ENCODE results near the gene MAPKAP1.

MAPKAP1 gene

DNA sequence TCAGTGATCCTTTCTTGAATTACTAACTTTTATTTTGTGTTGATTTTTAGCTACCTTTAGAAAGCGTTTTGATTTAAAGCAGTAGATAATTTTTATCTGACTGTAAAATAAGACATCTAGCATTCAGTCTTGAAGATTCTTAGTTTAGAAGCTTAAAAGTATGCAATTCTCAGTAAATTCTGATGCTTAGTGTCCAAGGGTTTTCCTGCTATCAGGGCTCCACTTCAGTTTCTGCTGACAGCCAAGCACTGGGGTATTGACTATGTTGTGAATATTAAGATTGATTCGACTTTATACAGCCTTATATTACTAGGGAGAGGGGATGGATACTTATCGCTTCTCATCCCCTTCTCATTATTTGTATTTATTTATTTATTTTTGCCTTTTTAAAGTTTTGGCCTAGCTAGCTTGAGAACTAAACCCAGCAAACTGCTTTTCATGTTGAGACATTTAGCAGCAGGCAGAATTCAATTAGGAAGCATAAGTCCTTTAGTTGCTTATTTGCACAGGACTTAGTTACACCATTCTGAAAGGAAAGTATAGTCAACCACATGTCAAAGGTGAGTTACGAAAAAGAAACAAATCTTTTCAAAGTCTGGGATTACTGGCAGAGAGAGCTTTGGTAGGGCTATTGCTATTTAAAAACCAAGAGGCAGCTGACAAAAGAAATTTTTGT, 43.1 kb upstream of the MAPKAP1 start:
- Histone ChIP-seq H3K4me3 (ENCODE audit: insufficient read depth, low read length, poor library complexity, severe bottlenecking) (no peak overlapping the region), H4K20me1 (ENCODE audit: low read depth, low read length) (no peaks in the 10 kb centered on the region), H3K9me3 (ENCODE audit: insufficient read depth, low read length) (no peaks in the 10 kb centered on the region), H3K9me2 (replicated peaks; ENCODE audit: insufficient read depth, low read length) (no peaks in the 10 kb centered on the region), H3K27me3 (ENCODE audit: low read length) (no peaks in the 10 kb centered on the region), H3K4me2 (ENCODE audit: low read depth, low read length, poor library complexity, severe bottlenecking) (peak overlapping the region; percentile 16), H2AFZ (ENCODE audit: low read depth, low read length, severe bottlenecking) (no peak overlapping the region), H3K79me2 (ENCODE audit: insufficient read depth, low read length) (no peaks in the 10 kb centered on the region), H3K36me3 (ENCODE audit: low read length) (peaks cover 3% of the 10 kb centered on the region), H3K9ac (ENCODE audit: low read length) (no peak overlapping the region), H3F3A (ENCODE audit: insufficient read depth) (no peaks in the 10 kb centered on the region; the same call in 1 of the 2 replicates), H3K27ac (ENCODE audit: low read depth, low read length) (no peak overlapping the region)
- no peak for TF ChIP-seq EZH2phosphoT487 (conservative IDR thresholded peaks at IDR 0.05; ENCODE audit: low read length)
- TF ChIP-seq, protein P1, sequence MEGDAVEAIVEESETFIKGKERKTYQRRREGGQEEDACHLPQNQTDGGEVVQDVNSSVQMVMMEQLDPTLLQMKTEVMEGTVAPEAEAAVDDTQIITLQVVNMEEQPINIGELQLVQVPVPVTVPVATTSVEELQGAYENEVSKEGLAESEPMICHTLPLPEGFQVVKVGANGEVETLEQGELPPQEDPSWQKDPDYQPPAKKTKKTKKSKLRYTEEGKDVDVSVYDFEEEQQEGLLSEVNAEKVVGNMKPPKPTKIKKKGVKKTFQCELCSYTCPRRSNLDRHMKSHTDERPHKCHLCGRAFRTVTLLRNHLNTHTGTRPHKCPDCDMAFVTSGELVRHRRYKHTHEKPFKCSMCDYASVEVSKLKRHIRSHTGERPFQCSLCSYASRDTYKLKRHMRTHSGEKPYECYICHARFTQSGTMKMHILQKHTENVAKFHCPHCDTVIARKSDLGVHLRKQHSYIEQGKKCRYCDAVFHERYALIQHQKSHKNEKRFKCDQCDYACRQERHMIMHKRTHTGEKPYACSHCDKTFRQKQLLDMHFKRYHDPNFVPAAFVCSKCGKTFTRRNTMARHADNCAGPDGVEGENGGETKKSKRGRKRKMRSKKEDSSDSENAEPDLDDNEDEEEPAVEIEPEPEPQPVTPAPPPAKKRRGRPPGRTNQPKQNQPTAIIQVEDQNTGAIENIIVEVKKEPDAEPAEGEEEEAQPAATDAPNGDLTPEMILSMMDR (IDR thresholded peaks at IDR 0.05; ENCODE audit: insufficient read depth, low read length, poor library complexity, severe bottlenecking) = no peak

DNA sequence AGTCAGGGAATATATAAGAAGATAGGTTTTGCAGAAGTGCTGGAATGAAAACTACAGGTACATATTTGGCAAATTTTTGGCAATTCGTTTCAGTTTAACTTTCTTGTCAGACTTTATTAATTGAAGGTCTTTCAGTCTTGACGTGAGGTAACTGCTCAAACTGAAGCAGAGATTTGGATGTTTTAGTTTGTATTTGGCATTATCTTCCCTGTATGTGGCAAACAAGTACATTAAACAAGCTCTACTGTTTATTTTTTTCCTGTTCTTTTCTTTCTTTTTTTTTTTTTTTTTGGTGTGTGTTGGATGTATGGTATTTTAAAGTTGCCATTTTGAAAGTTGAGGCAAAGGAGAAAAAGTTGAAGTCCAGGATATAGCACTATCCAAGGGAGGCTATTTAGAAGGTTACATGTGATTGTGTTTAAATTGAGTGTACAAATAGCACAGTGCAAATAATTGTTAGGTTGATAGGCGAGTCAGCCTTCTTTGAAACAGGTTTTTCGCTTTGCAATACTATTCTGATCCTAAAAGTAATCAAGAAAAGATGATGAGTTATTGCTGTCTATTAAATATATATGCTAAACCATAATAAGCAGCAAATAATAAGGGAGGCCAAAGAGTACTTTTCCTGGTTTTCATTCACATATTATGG, 42.4 kb upstream of the MAPKAP1 start:
- H3K9ac ChIP-seq (ENCODE audit: low read length) = no peak overlapping the region
- no peaks in the 10 kb centered on the region for H3K9me3 ChIP-seq (ENCODE audit: insufficient read depth, low read length)
- H3F3A ChIP-seq (ENCODE audit: insufficient read depth) = no peaks in the 10 kb centered on the region; the same call in 1 of the 2 replicates
- no peaks in the 10 kb centered on the region for H4K20me1 ChIP-seq (ENCODE audit: low read depth, low read length)
- no peaks in the 10 kb centered on the region for H3K9me2 ChIP-seq (replicated peaks; ENCODE audit: insufficient read depth, low read length)
- TF ChIP-seq EZH2phosphoT487 (conservative IDR thresholded peaks at IDR 0.05; ENCODE audit: low read length) = no peak
- TF ChIP-seq, protein P1 (IDR thresholded peaks at IDR 0.05; ENCODE audit: insufficient read depth, low read length, poor library complexity, severe bottlenecking) = no peak
- no peak overlapping the region for H3K27ac ChIP-seq (ENCODE audit: low read depth, low read length)
- no peak overlapping the region for H2AFZ ChIP-seq (ENCODE audit: low read depth, low read length, severe bottlenecking)
- no peaks in the 10 kb centered on the region for H3K27me3 ChIP-seq (ENCODE audit: low read length)
- H3K4me3 ChIP-seq (ENCODE audit: insufficient read depth, low read length, poor library complexity, severe bottlenecking) = no peak overlapping the region
- peak overlapping the region; percentile 16 for H3K4me2 ChIP-seq (ENCODE audit: low read depth, low read length, poor library complexity, severe bottlenecking)
- peaks cover 3% of the 10 kb centered on the region for H3K36me3 ChIP-seq (ENCODE audit: low read length)
- no peaks in the 10 kb centered on the region for H3K79me2 ChIP-seq (ENCODE audit: insufficient read depth, low read length)

DNA sequence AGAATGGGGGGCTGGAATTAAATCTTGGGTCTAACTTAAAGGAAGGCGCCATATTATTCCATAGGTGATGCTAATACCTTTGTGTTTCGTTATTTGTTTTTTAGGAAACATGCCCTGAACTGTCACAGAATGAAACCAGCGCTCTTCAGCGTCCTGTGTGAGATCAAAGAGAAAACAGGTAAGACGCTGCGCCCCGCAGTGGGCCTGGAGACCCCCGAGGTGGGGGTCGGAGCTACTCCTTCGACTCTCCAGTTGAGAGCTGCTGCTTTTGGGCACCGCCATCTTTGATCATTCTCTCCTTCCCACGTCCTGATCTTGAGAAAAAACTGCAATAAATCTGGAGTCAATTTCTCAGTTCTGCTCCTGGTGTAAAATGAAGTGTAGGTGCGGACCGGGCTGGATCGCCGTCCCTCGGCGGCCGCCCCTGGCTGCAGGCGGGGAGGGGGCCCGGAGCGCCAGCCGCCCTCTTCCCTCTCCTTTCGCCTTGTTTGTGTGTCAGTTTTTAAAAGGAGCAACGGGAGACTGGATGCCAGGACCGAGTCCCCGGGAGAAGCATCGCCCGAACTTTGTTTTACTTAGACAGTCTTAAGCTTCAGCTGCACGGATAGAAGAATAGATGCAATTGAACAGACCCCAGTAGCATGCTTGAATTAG, 41.6 kb upstream of the MAPKAP1 start:
- Histone ChIP-seq H3K79me2 (ENCODE audit: insufficient read depth, low read length) (no peaks in the 10 kb centered on the region), H3K27me3 (ENCODE audit: low read length) (no peaks in the 10 kb centered on the region), H4K20me1 (ENCODE audit: low read depth, low read length) (no peaks in the 10 kb centered on the region), H3K9me3 (ENCODE audit: insufficient read depth, low read length) (no peaks in the 10 kb centered on the region), H3K9ac (ENCODE audit: low read length) (peak overlapping the region; percentile 77), H3K4me3 (ENCODE audit: insufficient read depth, low read length, poor library complexity, severe bottlenecking) (peak overlapping the region; percentile 87), H3K4me2 (ENCODE audit: low read depth, low read length, poor library complexity, severe bottlenecking) (peak overlapping the region; percentile 83), H3K9me2 (replicated peaks; ENCODE audit: insufficient read depth, low read length) (no peaks in the 10 kb centered on the region), H3K27ac (ENCODE audit: low read depth, low read length) (no peak overlapping the region), H3F3A (ENCODE audit: insufficient read depth) (no peaks in the 10 kb centered on the region; the same call in 1 of the 2 replicates), H2AFZ (ENCODE audit: low read depth, low read length, severe bottlenecking) (no peak overlapping the region), H3K36me3 (ENCODE audit: low read length) (peaks cover 3% of the 10 kb centered on the region)
- TF ChIP-seq, protein P1 (IDR thresholded peaks at IDR 0.05; ENCODE audit: insufficient read depth, low read length, poor library complexity, severe bottlenecking) = no peak
- TF ChIP-seq EZH2phosphoT487 (conservative IDR thresholded peaks at IDR 0.05; ENCODE audit: low read length) = no peak
